HG03025 (cell line): Measurements from ENCODE around the gene CCNJ.

ENCODE experiments used
- ATAC-seq: cut with Tn5 transposase; IDR thresholded peaks from one replicate; pipeline ENCODE4 v1.9.1; 2021; ENCODE audit warnings: mild to moderate bottlenecking, moderate library complexity; ENCODE audit not compliant: unreplicated experiment, low FRiP score

The CCNJ gene

GRCh38 chr10:96049340-96049739, 6.0 kb downstream of the CCNJ start:
- ATAC-seq: no peak

- no peak for ATAC-seq
Observed at GRCh38 chr10:96053985-96054384, 10.6 kb downstream of the CCNJ start.

- ATAC-seq: no peak
Observed at GRCh38 chr10:96056787-96057186, 13.4 kb downstream of the CCNJ start.

- no peak for ATAC-seq
Observed at GRCh38 chr10:96061232-96061631, 17.8 kb downstream of the CCNJ start.

- no peak for ATAC-seq
Observed at GRCh38 chr10:96072674-96073073, 29.3 kb downstream of the CCNJ start.

- ATAC-seq: no peak
Observed at GRCh38 chr10:96073722-96074121, 30.3 kb downstream of the CCNJ start.

GRCh38 chr10:96074776-96075175, 31.4 kb downstream of the CCNJ start:
- no peak for ATAC-seq

- ATAC-seq: no peak
Observed at GRCh38 chr10:96075977-96076376, 32.6 kb downstream of the CCNJ start.

GRCh38 chr10:96077156-96077555, 33.8 kb downstream of the CCNJ start:
- ATAC-seq: no peak

GRCh38 chr10:96082153-96082552, 38.8 kb downstream of the CCNJ start:
- ATAC-seq: no peak

GRCh38 chr10:96082748-96083147, 39.4 kb downstream of the CCNJ start:
- no peak for ATAC-seq

GRCh38 chr10:96089116-96089515, 45.7 kb downstream of the CCNJ start:
- no peak for ATAC-seq

GRCh38 chr10:96089670-96090462, 46.5 kb downstream of the CCNJ start:
- ATAC-seq: peak; percentile 96

- no peak for ATAC-seq
Observed at GRCh38 chr10:96090463-96090800, 47.0 kb downstream of the CCNJ start.

- ATAC-seq: no peak
Observed at GRCh38 chr10:96092999-96093767, 49.8 kb downstream of the CCNJ start.

- ATAC-seq: no peak
Observed at GRCh38 chr10:96093948-96094347, 50.6 kb downstream of the CCNJ start.

GRCh38 chr10:96096958-96097357, 53.6 kb downstream of the CCNJ start:
- no peak for ATAC-seq

GRCh38 chr10:96097865-96098264, 54.5 kb downstream of the CCNJ start:
- ATAC-seq: no peak

GRCh38 chr10:96107623-96108038, 64.2 kb downstream of the CCNJ start:
- ATAC-seq: no peak
